Smooth muscle cell (in vitro differentiated cells): ENCODE measurements around the gene RIMBP2. TPM values are rescaled to one million over a fixed set of nuclear protein-coding genes. Genes with fewer than 3 reads are reported as not detected.

Experiments
- DNase-seq: peaks from one replicate; lab custom pipeline; 2025; ENCODE audit not compliant: unreplicated experiment; lab: John Stamatoyannopoulos, UW
- H2AFZ ChIP-seq: fragments of 200-600 bp; sonication (generic); 2 replicates; pipeline ENCODE4 v1.6.0; 2016; ENCODE audit warnings: antibody characterized with exemption, low read depth, mild to moderate bottlenecking
- H3F3A ChIP-seq: fragments of 200-600 bp; sonication (generic); 2 replicates; pipeline ENCODE4 v1.6.0; 2017; ENCODE audit warnings: antibody characterized with exemption, low read depth
- H3K27ac ChIP-seq: fragments of 200-600 bp; sonication (generic); 2 replicates; pipeline ENCODE4 v1.5.1; 2016; ENCODE audit warnings: low read depth, mild to moderate bottlenecking
- H3K27me3 ChIP-seq: fragments of 200-600 bp; sonication (generic); 2 replicates; pipeline ENCODE4 v1.6.1; 2016; ENCODE audit warnings: low read depth, mild to moderate bottlenecking
- H3K36me3 ChIP-seq: fragments of 200-600 bp; sonication (generic); 2 replicates; pipeline ENCODE4 v1.5.1; 2016; ENCODE audit warnings: low read depth
- H3K4me1 ChIP-seq: fragments of 200-600 bp; sonication (generic); 2 replicates; pipeline ENCODE4 v1.5.1; 2016; ENCODE audit warnings: low read depth
- H3K4me2 ChIP-seq: fragments of 200-600 bp; sonication (generic); 2 replicates; pipeline ENCODE4 v1.6.0; 2016; ENCODE audit warnings: mild to moderate bottlenecking
- H3K4me3 ChIP-seq: fragments of 200-600 bp; sonication (generic); 2 replicates; pipeline ENCODE4 v1.5.1; 2016; ENCODE audit warnings: mild to moderate bottlenecking
- H3K79me2 ChIP-seq: fragments of 200-600 bp; sonication (generic); 2 replicates; pipeline ENCODE4 v1.6.0; 2016; ENCODE audit warnings: low read depth, mild to moderate bottlenecking
- H3K9ac ChIP-seq: fragments of 200-600 bp; sonication (generic); 2 replicates; pipeline ENCODE4 v1.6.0; 2016; ENCODE audit warnings: low read depth
- H3K9me3 ChIP-seq: fragments of 200-600 bp; sonication (generic); replicated peaks from 2 replicates; pipeline ENCODE4 v1.5.1; 2016; ENCODE audit warnings: low read depth
- H4K20me1 ChIP-seq: fragments of 200-600 bp; sonication (generic); 2 replicates; pipeline ENCODE4 v1.6.0; 2016; ENCODE audit warnings: low read depth
- WGBS: methylation state at CpG from one replicate; pipeline ENCODE4 v1.1.7; 2016; ENCODE audit warnings: low lambda C conversion rate; 5-methylcytosine and 5-hydroxymethylcytosine counted together
- polyA plus RNA-seq: library from polyadenylated mRNA; unstranded; fragments of >200 nt; fragmentation: Nextera tagmentation; extraction: Ambion mirVana; gene quantifications from 2 replicates; pipeline ENCODE4 v1.2.1, GENCODE V29; 2016
- total RNA-seq: library from RNA; depleted of rRNA; stranded (reverse); fragments of >200 nt; gene quantifications from 2 replicates; pipeline ENCODE4 v1.2.3, GENCODE V29; 2014
- TF ChIP-seq, protein P1 (sequence below): fragments of 200-600 bp; sonication (generic); IDR thresholded peaks from 2 replicates; pipeline ENCODE4 v1.5.1; 2017; ENCODE audit warnings: borderline replicate concordance, mild to moderate bottlenecking, antibody characterized with exemption; ENCODE audit not compliant: insufficient read depth, poor library complexity, severe bottlenecking

The RIMBP2 gene
- total and polyA plus RNA-seq, 2 experiments from 2014 or later = 2.3 TPM; not detected in 1

DNA sequence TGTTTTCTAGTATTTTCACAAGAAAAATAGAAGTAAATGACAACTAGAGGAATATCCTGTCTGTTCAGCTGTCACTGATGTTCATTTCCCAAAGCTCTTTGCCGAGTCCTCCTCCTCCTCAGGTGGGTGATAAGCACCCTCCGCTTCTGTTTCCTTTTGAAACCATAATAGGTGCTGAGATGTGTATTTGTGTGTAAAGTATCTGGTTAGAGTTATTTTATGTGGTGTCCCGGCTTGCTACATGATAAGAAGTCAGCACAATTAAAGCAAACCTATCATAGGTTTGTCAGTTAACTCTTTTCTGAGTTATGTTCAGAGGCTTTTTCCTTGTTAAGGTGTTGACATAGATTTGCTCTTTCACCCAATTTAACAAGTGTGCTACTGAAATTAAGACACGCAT lies 296.0 kb downstream of the RIMBP2 start:
- peaks cover 13% of the 10 kb centered on the region for H3K27me3 ChIP-seq
- no peak overlapping the region for H2AFZ ChIP-seq
- no peak overlapping the region for H3K9ac ChIP-seq
- no peak overlapping the region for H3K27ac ChIP-seq
- peaks cover 9% of the 10 kb centered on the region for H3K4me1 ChIP-seq
- DNase-seq = no peak
- TF ChIP-seq, protein P1, sequence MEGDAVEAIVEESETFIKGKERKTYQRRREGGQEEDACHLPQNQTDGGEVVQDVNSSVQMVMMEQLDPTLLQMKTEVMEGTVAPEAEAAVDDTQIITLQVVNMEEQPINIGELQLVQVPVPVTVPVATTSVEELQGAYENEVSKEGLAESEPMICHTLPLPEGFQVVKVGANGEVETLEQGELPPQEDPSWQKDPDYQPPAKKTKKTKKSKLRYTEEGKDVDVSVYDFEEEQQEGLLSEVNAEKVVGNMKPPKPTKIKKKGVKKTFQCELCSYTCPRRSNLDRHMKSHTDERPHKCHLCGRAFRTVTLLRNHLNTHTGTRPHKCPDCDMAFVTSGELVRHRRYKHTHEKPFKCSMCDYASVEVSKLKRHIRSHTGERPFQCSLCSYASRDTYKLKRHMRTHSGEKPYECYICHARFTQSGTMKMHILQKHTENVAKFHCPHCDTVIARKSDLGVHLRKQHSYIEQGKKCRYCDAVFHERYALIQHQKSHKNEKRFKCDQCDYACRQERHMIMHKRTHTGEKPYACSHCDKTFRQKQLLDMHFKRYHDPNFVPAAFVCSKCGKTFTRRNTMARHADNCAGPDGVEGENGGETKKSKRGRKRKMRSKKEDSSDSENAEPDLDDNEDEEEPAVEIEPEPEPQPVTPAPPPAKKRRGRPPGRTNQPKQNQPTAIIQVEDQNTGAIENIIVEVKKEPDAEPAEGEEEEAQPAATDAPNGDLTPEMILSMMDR = no peak
- no peaks in the 10 kb centered on the region for H3K9me3 ChIP-seq
- H3K36me3 ChIP-seq = no peaks in the 10 kb centered on the region
- H4K20me1 ChIP-seq = no peaks in the 10 kb centered on the region
- no peaks in the 10 kb centered on the region for H3F3A ChIP-seq
- WGBS = 81% methylated on average over 4 of the region's 4 CpGs
- no peak overlapping the region for H3K4me3 ChIP-seq
- no peak overlapping the region for H3K4me2 ChIP-seq
- H3K79me2 ChIP-seq = no peaks in the 10 kb centered on the region

DNA sequence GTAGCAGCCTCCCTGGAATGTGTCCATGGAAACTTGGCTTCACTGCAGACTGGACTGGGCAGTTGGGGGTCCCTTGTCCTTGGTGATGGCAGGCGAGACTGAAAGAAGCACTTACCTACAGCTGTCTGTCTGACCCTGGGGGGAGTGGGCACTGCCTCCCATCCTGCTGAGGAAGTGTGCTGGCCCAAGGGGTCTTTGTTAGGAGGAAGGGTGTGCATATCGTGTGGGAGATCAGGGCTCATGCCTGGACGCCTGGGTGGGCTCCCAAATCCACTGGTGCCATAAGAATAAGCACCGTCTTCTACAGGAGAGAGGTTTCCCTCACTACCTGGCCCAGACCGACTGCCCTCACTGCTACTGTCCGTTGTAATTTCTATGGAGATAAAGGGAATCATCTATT lies 297.0 kb downstream of the RIMBP2 start:
- H3F3A ChIP-seq = no peaks in the 10 kb centered on the region
- H3K9ac ChIP-seq = no peak overlapping the region
- WGBS = 83% methylated on average over 6 of the region's 6 CpGs
- no peak overlapping the region for H3K27ac ChIP-seq
- H3K27me3 ChIP-seq = peaks cover 13% of the 10 kb centered on the region
- peaks cover 9% of the 10 kb centered on the region for H3K4me1 ChIP-seq
- no peaks in the 10 kb centered on the region for H3K9me3 ChIP-seq
- H3K36me3 ChIP-seq = no peaks in the 10 kb centered on the region
- H3K4me2 ChIP-seq = no peak overlapping the region
- H3K79me2 ChIP-seq = no peaks in the 10 kb centered on the region
- no peak for DNase-seq
- no peak overlapping the region for H2AFZ ChIP-seq
- H3K4me3 ChIP-seq = no peak overlapping the region
- TF ChIP-seq, protein P1 = no peak
- no peaks in the 10 kb centered on the region for H4K20me1 ChIP-seq

DNA sequence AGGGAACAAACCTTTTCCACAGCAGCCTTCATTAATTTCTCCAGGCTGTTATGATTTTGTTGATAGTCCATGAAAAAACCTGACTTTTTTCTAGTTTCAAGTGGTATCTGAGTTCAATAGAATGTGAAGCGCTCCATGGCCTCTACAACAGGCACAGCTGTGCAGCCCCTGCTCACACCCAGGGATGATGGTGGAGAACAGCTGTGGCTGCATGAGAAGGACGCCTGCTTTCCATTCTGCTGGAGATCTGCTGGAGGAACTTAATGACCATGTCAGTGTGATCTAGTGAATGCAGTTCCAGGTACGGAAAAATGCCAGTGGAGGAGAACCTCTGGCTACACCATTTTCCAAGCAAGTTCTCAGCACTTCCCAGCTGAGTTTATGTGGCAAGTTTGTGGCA lies 297.8 kb downstream of the RIMBP2 start:
- no peaks in the 10 kb centered on the region for H3K36me3 ChIP-seq
- no peak overlapping the region for H3K4me2 ChIP-seq
- H3K4me1 ChIP-seq = peaks cover 9% of the 10 kb centered on the region
- no peaks in the 10 kb centered on the region for H4K20me1 ChIP-seq
- no peak for DNase-seq
- H3K4me3 ChIP-seq = no peak overlapping the region
- H3K27ac ChIP-seq = no peak overlapping the region
- TF ChIP-seq, protein P1 = no peak
- H3K9me3 ChIP-seq = no peaks in the 10 kb centered on the region
- H3K9ac ChIP-seq = no peak overlapping the region
- no peaks in the 10 kb centered on the region for H3F3A ChIP-seq
- WGBS = 75% methylated on average over 3 of the region's 3 CpGs
- H2AFZ ChIP-seq = no peak overlapping the region
- no peaks in the 10 kb centered on the region for H3K79me2 ChIP-seq
- H3K27me3 ChIP-seq = peaks cover 13% of the 10 kb centered on the region

GRCh38 chr12:130414381-130414780 lies 301.7 kb downstream of the RIMBP2 start:
- Histone ChIP-seq H3K27me3 (peaks cover 10% of the 10 kb centered on the region), H3F3A (no peaks in the 10 kb centered on the region), H3K9me3 (no peaks in the 10 kb centered on the region), H4K20me1 (no peaks in the 10 kb centered on the region), H3K9ac (no peak overlapping the region), H2AFZ (no peak overlapping the region), H3K79me2 (no peaks in the 10 kb centered on the region), H3K4me1 (no peaks in the 10 kb centered on the region), H3K36me3 (no peaks in the 10 kb centered on the region), H3K27ac (no peak overlapping the region), H3K4me2 (no peak overlapping the region), H3K4me3 (no peak overlapping the region)
- DNase-seq = no peak
- TF ChIP-seq, protein P1 = no peak
- 85% methylated on average over 7 of the region's 7 CpGs for WGBS
